ENCODE results near the gene ASCL1.

- no peak for TF ChIP-seq EZH2 (IDR thresholded peaks at IDR 0.05; ENCODE audit: low read depth)
- TF ChIP-seq CTCF (conservative IDR thresholded peaks at IDR 0.05): no peak
Measured at GRCh38 chr12:102907918-102908317, 49.6 kb upstream of the ASCL1 start.

Data from PC-9 (cell line).